H9 (cell line): ENCODE measurements around the gene APOL4. TPM values are rescaled to one million over a fixed set of nuclear protein-coding genes. Genes with fewer than 3 reads are reported as not detected.

Source experiments
- DNase-seq: peaks from one replicate; pipeline ENCODE4 v3.0.0-alpha.2; 2017
- H2AFZ ChIP-seq: one replicate; pipeline ENCODE4 v1.6.1; 2013; ENCODE audit warnings: mild to moderate bottlenecking, low read length, control low read depth, moderate library complexity
- H2AK5ac ChIP-seq: 2 replicates; pipeline ENCODE4 v1.6.1; 2013; ENCODE audit warnings: low read length, control low read depth, mixed read lengths; ENCODE audit not compliant: insufficient read length
- H2BK120ac ChIP-seq: one replicate; pipeline ENCODE4 v1.6.1; 2013; ENCODE audit warnings: low read depth, mild to moderate bottlenecking, low read length, control low read depth, inconsistent platforms; ENCODE audit not compliant: poor library complexity, severe bottlenecking
- H2BK12ac ChIP-seq: 2 replicates; pipeline ENCODE4 v1.6.1; 2013; ENCODE audit warnings: low read length, control low read depth, mixed read lengths, low read depth; ENCODE audit not compliant: insufficient read length
- H2BK15ac ChIP-seq: 2 replicates; pipeline ENCODE4 v1.6.1; 2013; ENCODE audit warnings: low read depth, low read length, control low read depth
- H2BK20ac ChIP-seq: one replicate; pipeline ENCODE4 v1.6.1; 2013; ENCODE audit warnings: low read depth, mild to moderate bottlenecking, low read length, control low read depth, inconsistent platforms; ENCODE audit not compliant: poor library complexity, severe bottlenecking
- H2BK5ac ChIP-seq: 2 replicates; pipeline ENCODE4 v1.6.1; 2013; ENCODE audit warnings: low read length, control low read depth, mixed read lengths; ENCODE audit not compliant: insufficient read length
- H3K14ac ChIP-seq: 2 replicates; pipeline ENCODE4 v1.6.1; 2013; ENCODE audit warnings: low read length, control low read depth; ENCODE audit not compliant: insufficient read depth
- H3K18ac ChIP-seq: 2 replicates; pipeline ENCODE4 v1.6.1; 2013; ENCODE audit warnings: low read depth, mild to moderate bottlenecking, mixed read lengths, low read length, control low read depth; ENCODE audit not compliant: insufficient read length
- H3K23ac ChIP-seq: 2 replicates; pipeline ENCODE4 v1.6.1; 2013; ENCODE audit warnings: low read length, control low read depth, mixed read lengths, low read depth; ENCODE audit not compliant: insufficient read length
- H3K23me2 ChIP-seq: 2 replicates; pipeline ENCODE4 v1.6.1; 2013; ENCODE audit warnings: low read depth, mild to moderate bottlenecking, mixed read lengths, low read length, control low read depth; ENCODE audit not compliant: insufficient read length, poor library complexity, severe bottlenecking
- H3K27ac ChIP-seq: 2 replicates; pipeline ENCODE4 v1.5.1; 2013; ENCODE audit warnings: low read length, control low read depth, mixed read lengths, low read depth; ENCODE audit not compliant: insufficient read length
- H3K27me3 ChIP-seq: 2 replicates; pipeline ENCODE4 v1.6.1; 2013; ENCODE audit warnings: low read length, control low read depth, inconsistent platforms; ENCODE audit not compliant: insufficient read depth
- H3K4ac ChIP-seq: 2 replicates; pipeline ENCODE4 v1.6.1; 2013; ENCODE audit warnings: low read depth, mild to moderate bottlenecking, control low read depth, inconsistent platforms, low read length, moderate library complexity
- H3K4me1 ChIP-seq: 2 replicates; pipeline ENCODE4 v1.6.1; 2013; ENCODE audit warnings: low read length, control low read depth, inconsistent platforms; ENCODE audit not compliant: insufficient read depth
- H3K4me2 ChIP-seq: 2 replicates; pipeline ENCODE4 v1.6.1; 2013; ENCODE audit warnings: low read length, control low read depth, mixed read lengths; ENCODE audit not compliant: insufficient read length, insufficient read depth
- H3K56ac ChIP-seq: 2 replicates; pipeline ENCODE4 v1.6.1; 2013; ENCODE audit warnings: low read depth, mild to moderate bottlenecking, mixed read lengths, low read length, control low read depth; ENCODE audit not compliant: insufficient read length
- H3K79me1 ChIP-seq: 2 replicates; pipeline ENCODE4 v1.6.1; 2013; ENCODE audit warnings: low read depth, mild to moderate bottlenecking, moderate library complexity, low read length, control low read depth, inconsistent platforms; ENCODE audit not compliant: insufficient read depth, poor library complexity, severe bottlenecking
- H3K79me2 ChIP-seq: 2 replicates; pipeline ENCODE4 v1.6.1; 2013; ENCODE audit warnings: low read length, control low read depth, inconsistent platforms; ENCODE audit not compliant: insufficient read depth
- H3K9ac ChIP-seq: 2 replicates; pipeline ENCODE4 v1.6.1; 2013; ENCODE audit warnings: low read length, control low read depth, mixed read lengths; ENCODE audit not compliant: insufficient read length; ENCODE audit errors: extremely low read depth
- H3K9me3 ChIP-seq: one replicate; pipeline ENCODE4 v1.6.1; 2013; ENCODE audit warnings: low read depth, low read length, inconsistent platforms; ENCODE audit not compliant: control insufficient read depth
- H3T11ph ChIP-seq: one replicate; pipeline ENCODE4 v1.6.1; 2013; ENCODE audit warnings: mild to moderate bottlenecking, low read length, control low read depth, inconsistent platforms
- H4K20me1 ChIP-seq: one replicate; pipeline ENCODE4 v1.6.1; 2013; ENCODE audit not compliant: control insufficient read depth, insufficient read length, insufficient read depth
- H4K5ac ChIP-seq: 2 replicates; pipeline ENCODE4 v1.6.1; 2013; ENCODE audit warnings: low read depth, mild to moderate bottlenecking, mixed read lengths, low read length, control low read depth; ENCODE audit not compliant: insufficient read length
- H4K8ac ChIP-seq: replicated peaks from 2 replicates; pipeline ENCODE4 v1.6.1; 2013; ENCODE audit warnings: low read length, control low read depth, mixed read lengths, low read depth; ENCODE audit not compliant: insufficient read length
- H4K91ac ChIP-seq: 2 replicates; pipeline ENCODE4 v1.6.1; 2013; ENCODE audit warnings: low read depth, mild to moderate bottlenecking, moderate library complexity, mixed read lengths, low read length, control low read depth; ENCODE audit not compliant: insufficient read length
- H3K27ac Mint-ChIP-seq, 3 experiments: 2 replicates in 2 of 3; 3 replicates in 1 of 3; pipeline ENCODE4 v1.8.0; 2020 to 2021; ENCODE audit warnings: mixed read lengths in 3 of 3, mild to moderate bottlenecking in 1 of 3, moderate library complexity in 1 of 3
- H3K27me3 Mint-ChIP-seq: 2 replicates; pipeline ENCODE4 v1.8.0; 2021; ENCODE audit warnings: low read depth, mild to moderate bottlenecking, moderate library complexity, mixed read lengths
- H3K36me3 Mint-ChIP-seq, 3 experiments: 2 replicates in 2 of 3; 3 replicates in 1 of 3; pipeline ENCODE4 v1.8.0; 2020 to 2021; ENCODE audit warnings: low read depth in 3 of 3, mixed read lengths in 3 of 3; ENCODE audit not compliant: insufficient read depth in 1 of 3
- H3K4me1 Mint-ChIP-seq, 2 experiments: 2 replicates each; pipeline ENCODE4 v1.8.0; 2020; ENCODE audit warnings: mixed read lengths in 2 of 2
- H3K4me3 Mint-ChIP-seq, 2 experiments: 2 replicates in 1 of 2; 3 replicates in 1 of 2; pipeline ENCODE4 v1.8.0; 2020 to 2021; ENCODE audit warnings: mild to moderate bottlenecking in 2 of 2, mixed read lengths in 2 of 2, moderate library complexity in 1 of 2
- H3K9me3 Mint-ChIP-seq, 2 experiments: 2 replicates in 1 of 2; 3 replicates in 1 of 2; pipeline ENCODE4 v1.8.0; 2020; ENCODE audit warnings: mild to moderate bottlenecking in 2 of 2, mixed read lengths in 2 of 2, moderate library complexity in 1 of 2
- CTCF ChIP-seq: fragments of 200-600 bp; sonication (generic); conservative IDR thresholded peaks from 3 replicates; pipeline ENCODE4 v1.8.0; 2021; ENCODE audit warnings: antibody characterized with exemption, mild to moderate bottlenecking
- WGBS: extraction: QIAGEN DNeasy Blood & Tissue Kit; methylation state at CpG from one replicate; pipeline ENCODE4 v1.1.7; 2013; ENCODE audit warnings: missing lambda C conversion rate, low lambda C conversion rate, mixed read lengths; ENCODE audit not compliant: insufficient read length; ENCODE audit errors: extremely low coverage; 5-methylcytosine and 5-hydroxymethylcytosine counted together
- total RNA-seq: library from RNA; stranded (reverse); gene quantifications from 2 replicates; pipeline ENCODE4 v1.2.1, GENCODE V29; 2021

Gene APOL4
- total RNA-seq, 1 experiment from 2014 or later: not detected

- DNase-seq: no peak
- H2BK20ac ChIP-seq: no peak overlapping the region
- H4K5ac ChIP-seq: no peak overlapping the region
- no peak overlapping the region for H3K56ac ChIP-seq
- no peak overlapping the region for H3K14ac ChIP-seq
- no peaks in the 10 kb centered on the region for H3K79me1 ChIP-seq
- no peak overlapping the region for H4K8ac ChIP-seq
- WGBS: no CpG with 5 or more reads among the region's 4 CpGs
- no peak overlapping the region for H3K23ac ChIP-seq
- Mint-ChIP-seq H3K36me3 (no peaks in the 10 kb centered on the region; a peak in 2 of 7 replicates), H3K9me3 (peaks cover 9 to 24% of the 10 kb centered on the region in 2 experiments), H3K4me1 (peaks cover 0 to 3% of the 10 kb centered on the region in 2 experiments; a peak in 1 of 4 replicates), H3K27me3 (peaks cover 25% of the 10 kb centered on the region), H3K27ac (no peak overlapping the region; a peak in 1 of 7 replicates), H3K4me3 (no peak overlapping the region)
- no peak overlapping the region for H4K91ac ChIP-seq
- H3K9ac ChIP-seq: no peak overlapping the region
- no peaks in the 10 kb centered on the region for H3K4me1 ChIP-seq
- no peak overlapping the region for H3T11ph ChIP-seq
- no peaks in the 10 kb centered on the region for H3K79me2 ChIP-seq
- no peak overlapping the region for H3K27ac ChIP-seq
- no peaks in the 10 kb centered on the region for H4K20me1 ChIP-seq
- no peak overlapping the region for H2AFZ ChIP-seq
- H3K23me2 ChIP-seq: no peaks in the 10 kb centered on the region
- H2BK5ac ChIP-seq: no peak overlapping the region
- H3K27me3 ChIP-seq: no peaks in the 10 kb centered on the region
- no peak overlapping the region for H2AK5ac ChIP-seq
- no peak overlapping the region for H3K4me2 ChIP-seq
- no peak overlapping the region for H2BK120ac ChIP-seq
- no peak overlapping the region for H3K4ac ChIP-seq
- no peak overlapping the region for H3K18ac ChIP-seq
- no peak for TF ChIP-seq CTCF
- H3K9me3 ChIP-seq: no peaks in the 10 kb centered on the region
- H2BK15ac ChIP-seq: no peak overlapping the region
- H2BK12ac ChIP-seq: no peak overlapping the region
Observed at GRCh38 chr22:36211237-36211861, 9.7 kb upstream of the APOL4 start.
